GM10248 (cell line): ENCODE data around the gene CHD9.
"Not testable (repeated sequence)": the region's sequence is repeated elsewhere in the genome, so short reads cannot be mapped to it uniquely, and the experiment has no call there.

Experiments used
- CTCF ChIA-PET: fragments of 300-600 bp; sonication (Branson Sonifier 250); formaldehyde crosslinking; extraction: SDS; loops from one replicate; lab custom pipeline; 2021; ENCODE audit warnings: antibody characterized with exemption; lab: Yijun Ruan, JAX
- POLR2A ChIA-PET: fragments of 350-650 bp; sonication (Branson Sonifier 250); formaldehyde crosslinking; extraction: SDS; loops from one replicate; lab custom pipeline; 2020; ENCODE audit warnings: antibody characterized with exemption; lab: Yijun Ruan, JAX
- DNase-seq: peaks from one replicate; pipeline ENCODE4 v3.0.0; 2012; ENCODE audit errors: extremely low spot score
- CTCF ChIP-seq: IDR thresholded peaks from 2 replicates; pipeline ENCODE4 v1.5.1; 2012; ENCODE audit warnings: mild to moderate bottlenecking, low read depth; ENCODE audit errors: extremely low read depth, missing control alignments, control extremely low read depth

CHD9 gene

GRCh38 chr16:53041320-53042051, 13.3 kb upstream of the CHD9 start:
- no peak for TF ChIP-seq CTCF
- no peak for DNase-seq
- POLR2A ChIA-PET: interaction anchor here (0.7 kb wide), 1 partner anchor 17 kb away, joined by 3 read pairs; no protein-coding TSS in a partner anchor
- CTCF ChIA-PET: interaction anchor here (1.7 kb wide), 1 partner anchor 14 kb away, joined by 6 read pairs; the partner anchor contains the start of gene CHD9

GRCh38 chr16:53042235-53042701, 12.5 kb upstream of the CHD9 start:
- POLR2A ChIA-PET: interaction anchor here (0.7 kb wide), 1 partner anchor 16 kb away, joined by 3 read pairs; no protein-coding TSS in a partner anchor
- TF ChIP-seq CTCF: no peak
- DNase-seq: no peak
- CTCF ChIA-PET: no interaction called here

- CTCF ChIA-PET: interaction anchor here (0.9 to 4.8 kb wide), 2 partner anchors 13 to 21 kb away, joined by 3 to 25 read pairs; partner anchors contain the start of gene CHD9
- POLR2A ChIA-PET: no interaction called here
- no peak for TF ChIP-seq CTCF
- no peak for DNase-seq
Measured at GRCh38 chr16:53043428-53043831, 11.4 kb upstream of the CHD9 start.

GRCh38 chr16:53043986-53044601, 10.7 kb upstream of the CHD9 start:
- ChIA-PET POLR2A (no interaction called here), CTCF (interaction anchor here (0.9 to 4.8 kb wide), 2 partner anchors 12 to 22 kb away, joined by 3 to 25 read pairs; partner anchors contain the start of gene CHD9)

GRCh38 chr16:53045341-53046220, 9.2 kb upstream of the CHD9 start:
- no peak for TF ChIP-seq CTCF
- ChIA-PET CTCF (interaction anchor here (1.3 to 4.8 kb wide), 3 partner anchors 9 to 21 kb away, joined by 3 to 25 read pairs (median 4); partner anchors contain the start of gene CHD9), POLR2A (no interaction called here)
- no peak for DNase-seq

More at GRCh38 chr16:53043986-53044601, 10.7 kb upstream of the CHD9 start:
- no peak for TF ChIP-seq CTCF
- no peak for DNase-seq

GRCh38 chr16:53047515-53047914, 7.3 kb upstream of the CHD9 start:
- CTCF ChIA-PET: interaction anchor here (4.8 kb wide), 1 partner anchor 9 kb away, joined by 25 read pairs; the partner anchor contains the start of gene CHD9
- POLR2A ChIA-PET: not testable (repeated sequence)

More at GRCh38 chr16:53047515-53047914, 7.3 kb upstream of the CHD9 start:
- DNase-seq: not testable (repeated sequence)
